Smooth muscle cell (in vitro differentiated cells): ENCODE data around the gene UHRF1. TPM values are rescaled to one million over a fixed set of nuclear protein-coding genes. Genes with fewer than 3 reads are reported as not detected.

Experiments used
- DNase-seq: peaks from one replicate; lab custom pipeline; 2025; ENCODE audit not compliant: unreplicated experiment; lab: John Stamatoyannopoulos, UW
- H2AFZ ChIP-seq: fragments of 200-600 bp; sonication (generic); 2 replicates; pipeline ENCODE4 v1.6.0; 2016; ENCODE audit warnings: antibody characterized with exemption, low read depth, mild to moderate bottlenecking
- H3F3A ChIP-seq: fragments of 200-600 bp; sonication (generic); 2 replicates; pipeline ENCODE4 v1.6.0; 2017; ENCODE audit warnings: antibody characterized with exemption, low read depth
- H3K27ac ChIP-seq: fragments of 200-600 bp; sonication (generic); 2 replicates; pipeline ENCODE4 v1.5.1; 2016; ENCODE audit warnings: low read depth, mild to moderate bottlenecking
- H3K27me3 ChIP-seq: fragments of 200-600 bp; sonication (generic); 2 replicates; pipeline ENCODE4 v1.6.1; 2016; ENCODE audit warnings: low read depth, mild to moderate bottlenecking
- H3K36me3 ChIP-seq: fragments of 200-600 bp; sonication (generic); 2 replicates; pipeline ENCODE4 v1.5.1; 2016; ENCODE audit warnings: low read depth
- H3K4me1 ChIP-seq: fragments of 200-600 bp; sonication (generic); 2 replicates; pipeline ENCODE4 v1.5.1; 2016; ENCODE audit warnings: low read depth
- H3K4me2 ChIP-seq: fragments of 200-600 bp; sonication (generic); 2 replicates; pipeline ENCODE4 v1.6.0; 2016; ENCODE audit warnings: mild to moderate bottlenecking
- H3K4me3 ChIP-seq: fragments of 200-600 bp; sonication (generic); 2 replicates; pipeline ENCODE4 v1.5.1; 2016; ENCODE audit warnings: mild to moderate bottlenecking
- H3K79me2 ChIP-seq: fragments of 200-600 bp; sonication (generic); 2 replicates; pipeline ENCODE4 v1.6.0; 2016; ENCODE audit warnings: low read depth, mild to moderate bottlenecking
- H3K9ac ChIP-seq: fragments of 200-600 bp; sonication (generic); 2 replicates; pipeline ENCODE4 v1.6.0; 2016; ENCODE audit warnings: low read depth
- H3K9me3 ChIP-seq: fragments of 200-600 bp; sonication (generic); replicated peaks from 2 replicates; pipeline ENCODE4 v1.5.1; 2016; ENCODE audit warnings: low read depth
- H4K20me1 ChIP-seq: fragments of 200-600 bp; sonication (generic); 2 replicates; pipeline ENCODE4 v1.6.0; 2016; ENCODE audit warnings: low read depth
- WGBS: methylation state at CpG from one replicate; pipeline ENCODE4 v1.1.7; 2016; ENCODE audit warnings: low lambda C conversion rate; 5-methylcytosine and 5-hydroxymethylcytosine counted together
- polyA plus RNA-seq: library from polyadenylated mRNA; unstranded; fragments of >200 nt; fragmentation: Nextera tagmentation; extraction: Ambion mirVana; gene quantifications from 2 replicates; pipeline ENCODE4 v1.2.1, GENCODE V29; 2016
- total RNA-seq: library from RNA; depleted of rRNA; stranded (reverse); fragments of >200 nt; gene quantifications from 2 replicates; pipeline ENCODE4 v1.2.3, GENCODE V29; 2014
- TF ChIP-seq, protein P1 (sequence below): fragments of 200-600 bp; sonication (generic); IDR thresholded peaks from 2 replicates; pipeline ENCODE4 v1.5.1; 2017; ENCODE audit warnings: borderline replicate concordance, mild to moderate bottlenecking, antibody characterized with exemption; ENCODE audit not compliant: insufficient read depth, poor library complexity, severe bottlenecking

The UHRF1 gene
- total and polyA plus RNA-seq, 2 experiments from 2014 or later, result 11.3 to 27.2 TPM

DNA sequence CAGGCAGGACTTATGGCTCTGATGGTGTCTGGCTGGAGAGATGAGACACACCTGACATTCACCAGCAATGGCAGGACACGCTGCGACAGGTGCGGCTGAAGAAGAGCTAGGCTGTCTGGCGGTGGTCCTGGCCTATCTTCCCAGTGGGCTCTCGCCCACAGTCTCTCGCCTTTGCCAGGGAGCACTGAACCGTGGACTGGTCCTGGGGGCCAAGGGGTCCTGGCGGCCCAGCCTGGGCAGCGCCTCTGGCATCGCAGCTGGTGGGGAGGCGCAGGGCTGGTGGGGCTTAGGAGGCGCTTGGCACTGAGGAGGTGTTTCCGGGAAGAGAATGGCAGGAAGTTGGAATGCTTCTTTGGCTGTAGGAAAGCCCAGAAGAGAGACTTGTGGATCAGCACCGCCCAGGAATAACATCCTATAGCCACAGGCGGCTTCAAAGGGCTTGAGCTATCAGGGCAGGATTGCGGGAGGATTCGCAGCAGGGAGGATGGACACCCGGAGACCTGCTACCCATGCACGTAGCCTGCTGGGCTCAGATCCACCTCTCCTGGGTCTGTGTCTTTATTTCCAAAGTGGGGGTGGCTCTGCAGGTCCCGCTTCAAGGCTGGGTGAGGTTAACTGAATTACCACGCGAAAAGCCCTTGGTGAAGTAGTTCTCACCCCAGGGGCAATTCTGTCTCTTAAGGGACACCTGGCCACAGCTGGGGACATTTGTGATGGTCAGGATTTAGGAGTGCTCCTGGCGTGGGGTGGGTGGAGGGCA lies 74.2 kb downstream of the UHRF1 start:
- DNase-seq, result no peak
- H2AFZ ChIP-seq, result no peak overlapping the region

DNA sequence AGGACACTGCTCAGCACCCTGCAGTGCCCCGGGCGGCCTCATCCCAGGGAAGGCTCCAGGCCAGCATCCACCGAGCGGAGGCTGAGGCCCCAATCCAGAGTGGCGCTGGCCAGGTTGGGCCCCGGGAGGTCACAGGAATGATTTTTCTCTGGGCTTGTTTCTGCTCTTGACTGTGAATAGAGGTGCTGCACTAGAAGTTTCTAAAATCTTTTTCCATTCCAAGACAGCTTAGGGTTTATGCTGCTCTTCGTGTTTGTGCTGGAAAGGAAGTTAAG lies 74.7 kb downstream of the UHRF1 start:
- H3K36me3 ChIP-seq, result no peaks in the 10 kb centered on the region
- no peak for DNase-seq
- H3K27ac ChIP-seq, result no peak overlapping the region
- H3F3A ChIP-seq, result peaks cover 12% of the 10 kb centered on the region
- TF ChIP-seq, protein P1, sequence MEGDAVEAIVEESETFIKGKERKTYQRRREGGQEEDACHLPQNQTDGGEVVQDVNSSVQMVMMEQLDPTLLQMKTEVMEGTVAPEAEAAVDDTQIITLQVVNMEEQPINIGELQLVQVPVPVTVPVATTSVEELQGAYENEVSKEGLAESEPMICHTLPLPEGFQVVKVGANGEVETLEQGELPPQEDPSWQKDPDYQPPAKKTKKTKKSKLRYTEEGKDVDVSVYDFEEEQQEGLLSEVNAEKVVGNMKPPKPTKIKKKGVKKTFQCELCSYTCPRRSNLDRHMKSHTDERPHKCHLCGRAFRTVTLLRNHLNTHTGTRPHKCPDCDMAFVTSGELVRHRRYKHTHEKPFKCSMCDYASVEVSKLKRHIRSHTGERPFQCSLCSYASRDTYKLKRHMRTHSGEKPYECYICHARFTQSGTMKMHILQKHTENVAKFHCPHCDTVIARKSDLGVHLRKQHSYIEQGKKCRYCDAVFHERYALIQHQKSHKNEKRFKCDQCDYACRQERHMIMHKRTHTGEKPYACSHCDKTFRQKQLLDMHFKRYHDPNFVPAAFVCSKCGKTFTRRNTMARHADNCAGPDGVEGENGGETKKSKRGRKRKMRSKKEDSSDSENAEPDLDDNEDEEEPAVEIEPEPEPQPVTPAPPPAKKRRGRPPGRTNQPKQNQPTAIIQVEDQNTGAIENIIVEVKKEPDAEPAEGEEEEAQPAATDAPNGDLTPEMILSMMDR, result no peak
- H3K79me2 ChIP-seq, result peaks cover 85% of the 10 kb centered on the region
- H3K9me3 ChIP-seq, result no peaks in the 10 kb centered on the region
- H3K4me3 ChIP-seq, result no peak overlapping the region
- H4K20me1 ChIP-seq, result peaks cover 100% of the 10 kb centered on the region
- H3K4me1 ChIP-seq, result peaks cover 34% of the 10 kb centered on the region
- H2AFZ ChIP-seq, result no peak overlapping the region
- no peaks in the 10 kb centered on the region for H3K27me3 ChIP-seq
- H3K4me2 ChIP-seq, result no peak overlapping the region
- WGBS, result 97% methylated on average over 7 of the region's 7 CpGs
- no peak overlapping the region for H3K9ac ChIP-seq

More for the DNA sequence above, 74.2 kb downstream of the UHRF1 start:
- Histone ChIP-seq H3F3A (peaks cover 12% of the 10 kb centered on the region), H3K27ac (no peak overlapping the region), H4K20me1 (peaks cover 100% of the 10 kb centered on the region), H3K36me3 (no peaks in the 10 kb centered on the region), H3K79me2 (peaks cover 85% of the 10 kb centered on the region), H3K4me2 (no peak overlapping the region), H3K27me3 (no peaks in the 10 kb centered on the region), H3K9me3 (no peaks in the 10 kb centered on the region), H3K4me3 (no peak overlapping the region), H3K4me1 (peaks cover 32% of the 10 kb centered on the region), H3K9ac (no peak overlapping the region)
- TF ChIP-seq, protein P1, result no peak
- 90% methylated on average over 23 of the region's 23 CpGs for WGBS

DNA sequence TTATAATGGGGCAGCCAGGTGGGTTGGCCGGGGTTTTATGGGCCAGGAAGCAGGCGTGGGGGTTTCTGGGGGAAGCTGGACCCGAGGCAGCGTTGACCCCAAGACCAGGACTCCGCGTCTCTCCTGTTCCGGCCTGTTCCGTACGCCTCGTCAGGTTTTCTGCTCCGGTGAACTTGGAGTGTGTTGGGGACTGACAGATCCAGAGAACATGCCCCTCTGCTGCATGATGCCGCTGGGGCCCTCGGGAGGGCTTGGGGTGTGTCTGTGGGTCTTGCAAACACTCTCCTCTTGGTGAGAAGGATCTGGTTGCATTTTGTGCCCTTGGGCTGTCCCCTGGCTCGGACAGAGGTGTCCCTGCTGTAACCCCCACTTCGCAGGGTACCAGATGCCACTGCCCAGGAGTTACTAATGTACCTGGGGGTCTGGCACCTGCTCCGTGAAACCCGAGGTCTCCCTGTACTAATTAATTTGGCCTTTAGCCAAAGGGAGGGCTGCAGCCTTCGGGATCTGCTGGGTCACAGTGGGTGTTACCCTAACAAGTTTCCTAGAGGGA lies 75.2 kb downstream of the UHRF1 start:
- H3K9ac ChIP-seq, result no peak overlapping the region
- H3K9me3 ChIP-seq, result no peaks in the 10 kb centered on the region
- H3K4me3 ChIP-seq, result no peak overlapping the region
- 93% methylated on average over 18 of the region's 18 CpGs for WGBS
- H3K4me2 ChIP-seq, result no peak overlapping the region
- peaks cover 37% of the 10 kb centered on the region for H3K4me1 ChIP-seq
- H3K36me3 ChIP-seq, result no peaks in the 10 kb centered on the region
- peaks cover 85% of the 10 kb centered on the region for H3K79me2 ChIP-seq
- peaks cover 100% of the 10 kb centered on the region for H4K20me1 ChIP-seq
- no peak overlapping the region for H2AFZ ChIP-seq
- DNase-seq, result no peak
- no peaks in the 10 kb centered on the region for H3K27me3 ChIP-seq
- TF ChIP-seq, protein P1, result no peak
- peaks cover 15% of the 10 kb centered on the region for H3F3A ChIP-seq
- no peak overlapping the region for H3K27ac ChIP-seq

DNA sequence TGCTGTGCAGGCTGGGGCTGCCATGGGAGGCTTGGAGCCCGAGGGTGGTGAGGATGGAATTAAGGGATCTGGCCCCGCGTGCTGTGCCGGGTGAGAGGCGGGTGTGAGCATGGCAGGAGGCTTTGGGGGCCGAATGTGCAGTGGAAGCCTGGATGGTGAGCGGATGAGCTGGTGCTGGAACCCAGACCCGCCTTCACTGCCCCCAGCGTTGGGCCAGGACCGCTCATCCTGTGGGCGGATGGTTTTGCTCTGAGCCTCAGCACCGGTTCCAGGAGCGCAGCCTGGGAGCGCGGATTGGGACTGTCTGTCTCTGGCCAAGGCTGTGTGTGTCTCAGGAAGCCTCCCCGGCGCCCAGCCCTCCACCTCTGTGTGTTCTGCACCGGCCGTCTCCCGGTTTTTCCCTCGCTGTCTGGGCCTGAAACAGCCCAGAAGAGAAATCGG lies 76.3 kb downstream of the UHRF1 start:
- no peak for DNase-seq
- H3K27ac ChIP-seq, result no peak overlapping the region
- H2AFZ ChIP-seq, result no peak overlapping the region
- H3K9me3 ChIP-seq, result no peaks in the 10 kb centered on the region
- H3K36me3 ChIP-seq, result no peaks in the 10 kb centered on the region
- no peak overlapping the region for H3K9ac ChIP-seq
- peaks cover 24% of the 10 kb centered on the region for H3F3A ChIP-seq
- TF ChIP-seq, protein P1, result no peak
- H4K20me1 ChIP-seq, result peaks cover 100% of the 10 kb centered on the region
- peaks cover 31% of the 10 kb centered on the region for H3K4me1 ChIP-seq
- no peak overlapping the region for H3K4me3 ChIP-seq
- H3K4me2 ChIP-seq, result peak overlapping the region; percentile 48
- H3K27me3 ChIP-seq, result no peaks in the 10 kb centered on the region
- H3K79me2 ChIP-seq, result peaks cover 85% of the 10 kb centered on the region
- 59% methylated on average over 22 of the region's 22 CpGs for WGBS
